GM18517 (cell line): ENCODE results near the gene PRB2.
"Not testable (repeated sequence)": the region's sequence is repeated elsewhere in the genome, so short reads cannot be mapped to it uniquely, and the experiment has no call there.

ENCODE experiments used
- ATAC-seq: cut with Tn5 transposase; IDR thresholded peaks from one replicate; pipeline ENCODE4 v1.9.1; 2021; ENCODE audit warnings: mild to moderate bottlenecking, moderate library complexity; ENCODE audit not compliant: unreplicated experiment

Gene PRB2

GRCh38 chr12:11395467-11395866 is at the start of gene PRB2:
TSS of gene PRB2 (minus strand) at chr12:11395567. CDS start at chr12:11395529, 38 bp downstream.
- ATAC-seq: not testable (repeated sequence)

GRCh38 chr12:11437966-11438365 is 42.6 kb upstream of the PRB2 start:
- no peak for ATAC-seq

- no peak for ATAC-seq
These were observed 38.3 kb upstream of the PRB2 start for GRCh38 chr12:11433664-11434063.

- ATAC-seq: no peak
These were observed 36.1 kb upstream of the PRB2 start for GRCh38 chr12:11431486-11431885.

GRCh38 chr12:11427341-11427740 is 32.0 kb upstream of the PRB2 start:
- no peak for ATAC-seq

GRCh38 chr12:11412731-11413130 is 17.4 kb upstream of the PRB2 start:
- no peak for ATAC-seq

GRCh38 chr12:11408096-11408495 is 12.7 kb upstream of the PRB2 start:
- ATAC-seq: no peak

- no peak for ATAC-seq
These were observed 2.0 kb upstream of the PRB2 start for GRCh38 chr12:11397366-11397765.

GRCh38 chr12:11391456-11391855 is 3.9 kb downstream of the PRB2 start:
- not testable (repeated sequence) for ATAC-seq

- not testable (repeated sequence) for ATAC-seq
These were observed 17.9 kb downstream of the PRB2 start for GRCh38 chr12:11377420-11377819.

- ATAC-seq: no peak
These were observed 34.2 kb downstream of the PRB2 start for GRCh38 chr12:11361151-11361550.

GRCh38 chr12:11360205-11360883 is 35.0 kb downstream of the PRB2 start:
- not testable (repeated sequence) for ATAC-seq

GRCh38 chr12:11351736-11352135 is 43.6 kb downstream of the PRB2 start:
- ATAC-seq: not testable (repeated sequence)

- ATAC-seq: no peak
These were observed 46.9 kb downstream of the PRB2 start for GRCh38 chr12:11348439-11348838.

- peak; percentile 52 for ATAC-seq
These were observed 47.6 kb downstream of the PRB2 start for GRCh38 chr12:11347810-11348209.

GRCh38 chr12:11344500-11344899 is 50.9 kb downstream of the PRB2 start:
- no peak for ATAC-seq
